B cell (primary cell): Measurements from ENCODE around the gene SERGEF. TPM values are rescaled to one million over a fixed set of nuclear protein-coding genes. Genes with fewer than 3 reads are reported as not detected.

Experiments
- ATAC-seq: fragments of 200-7000 bp; cut with Tn5 transposase; one replicate; pipeline ENCODE4 v1.10.0; 2021; ENCODE audit warnings: low read depth, mild to moderate bottlenecking, moderate number of reproducible peaks, moderate library complexity
- CTCF ChIA-PET: fragments of 350-600 bp; sonication (Branson Sonifier 250); formaldehyde crosslinking; loops from one replicate; lab custom pipeline; 2021; ENCODE audit warnings: antibody characterized with exemption, inconsistent platforms; lab: Charles Lee
- POLR2A ChIA-PET: fragments of 350-600 bp; sonication (Branson Sonifier 250); formaldehyde crosslinking; loops from one replicate; lab custom pipeline; 2021; ENCODE audit warnings: antibody characterized with exemption; lab: Charles Lee
- DNase-seq: peaks from one replicate; pipeline ENCODE4 v3.0.0; 2013
- H2AFZ ChIP-seq: 2 replicates; pipeline ENCODE4 v1.6.1; 2012; ENCODE audit warnings: mild to moderate bottlenecking, low read depth, low read length; ENCODE audit not compliant: insufficient read depth, poor library complexity, severe bottlenecking
- H3K27ac ChIP-seq, 2 donors: 1 replicate in 1 of 2; 2 replicates in 1 of 2; pipeline ENCODE4 v1.5.1; 2012 to 2013; ENCODE audit warnings: low read length in 2 of 2, mild to moderate bottlenecking in 2 of 2, moderate library complexity in 1 of 2
- H3K27me3 ChIP-seq, 4 experiments: fragments of 200-600 bp in 1 of 4; sonication (generic) in 1 of 4; replicated peaks in 1 of 4; 1 replicate in 2 of 4; 2 replicates in 2 of 4; pipeline versions ENCODE4 v1.6.1 to v1.7.0; 2013 to 2016; ENCODE audit warnings: low read length in 3 of 4, mild to moderate bottlenecking in 2 of 4, mixed read lengths in 1 of 4, moderate library complexity in 1 of 4; ENCODE audit not compliant: insufficient read depth in 4 of 4, control insufficient read depth in 3 of 4; ENCODE audit errors: control extremely low read depth in 1 of 4
- H3K36me3 ChIP-seq, 2 experiments: replicated peaks in 1 of 2; 1 replicate in 1 of 2; 2 replicates in 1 of 2; pipeline versions ENCODE4 v1.6.1 to v1.7.1; 2013; ENCODE audit warnings: low read length in 1 of 2; ENCODE audit not compliant: insufficient read depth in 2 of 2, control insufficient read depth in 1 of 2; ENCODE audit errors: control extremely low read depth in 1 of 2, extremely low read depth in 1 of 2
- H3K4me1 ChIP-seq, 2 donors: fragments of 200-600 bp in 1 of 2; sonication (generic) in 1 of 2; 1 replicate in 1 of 2; 2 replicates in 1 of 2; pipeline versions ENCODE4 v1.5.1 to v1.6.1; 2013 to 2017; ENCODE audit warnings: low read length in 2 of 2; ENCODE audit not compliant: control insufficient read depth in 2 of 2, insufficient read depth in 2 of 2
- H3K4me2 ChIP-seq: replicated peaks from 2 replicates; pipeline ENCODE3; 2012; ENCODE audit warnings: mild to moderate bottlenecking, low read depth, low read length; ENCODE audit not compliant: poor library complexity, severe bottlenecking
- H3K4me3 ChIP-seq, 5 experiments: fragments of 200-600 bp in 1 of 5; sonication (generic) in 1 of 5; 1 replicate in 3 of 5; 2 replicates in 2 of 5; pipeline versions ENCODE4 v1.5.1 to v1.7.0; 2011 to 2016; ENCODE audit warnings: low read length in 4 of 5, mild to moderate bottlenecking in 4 of 5, low read depth in 2 of 5, control low read depth in 1 of 5, moderate library complexity in 1 of 5; ENCODE audit not compliant: insufficient read depth in 1 of 5; ENCODE audit errors: control extremely low read depth in 1 of 5, extremely low read depth in 1 of 5
- H3K79me2 ChIP-seq: fragments of 200-600 bp; sonication (generic); one replicate; pipeline ENCODE4 v1.6.0; 2016; ENCODE audit warnings: low read length; ENCODE audit not compliant: control insufficient read depth, insufficient read depth
- H3K9ac ChIP-seq: fragments of 200-600 bp; sonication (generic); 2 replicates; pipeline ENCODE4 v1.6.1; 2017; ENCODE audit warnings: mild to moderate bottlenecking, low read length, moderate library complexity
- H3K9me3 ChIP-seq, 3 donors: one replicate each; pipeline versions ENCODE4 v1.6.1 to v1.7.1; 2013; ENCODE audit warnings: low read length in 2 of 3; ENCODE audit not compliant: control insufficient read depth in 2 of 3, insufficient read depth in 1 of 3; ENCODE audit errors: control extremely low read depth in 1 of 3
- H4K20me1 ChIP-seq: 2 replicates; pipeline ENCODE4 v1.6.0; 2012; ENCODE audit warnings: mild to moderate bottlenecking, low read length; ENCODE audit not compliant: insufficient read depth, control insufficient read depth, poor library complexity, severe bottlenecking
- H3K27ac Mint-ChIP-seq: one replicate; pipeline ENCODE4 v1.8.0; 2021; ENCODE audit warnings: mixed read lengths
- H3K27me3 Mint-ChIP-seq: one replicate; pipeline ENCODE4 v1.8.0; 2021; ENCODE audit warnings: mixed read lengths
- H3K4me1 Mint-ChIP-seq: one replicate; pipeline ENCODE4 v1.8.0; 2021; ENCODE audit warnings: mixed read lengths
- H3K4me3 Mint-ChIP-seq: one replicate; pipeline ENCODE4 v1.8.0; 2021; ENCODE audit warnings: mixed read lengths
- H3K9me3 Mint-ChIP-seq: one replicate; pipeline ENCODE4 v1.8.0; 2022; ENCODE audit warnings: mixed read lengths; ENCODE audit not compliant: insufficient read depth
- CTCF ChIP-seq: fragments of 200-600 bp; IDR thresholded peaks from one replicate; pipeline ENCODE4 v1.8.0; 2022; ENCODE audit warnings: antibody characterized with exemption, mild to moderate bottlenecking
- EZH2 ChIP-seq: IDR thresholded peaks from 2 replicates; pipeline ENCODE4 v1.6.1; 2012; ENCODE audit warnings: borderline replicate concordance, low read depth, mild to moderate bottlenecking, moderate library complexity, low read length; ENCODE audit not compliant: insufficient read depth, poor library complexity, severe bottlenecking
- WGBS: methylation state at CpG from one replicate; pipeline ENCODE4 v1.1.5; 2013; ENCODE audit warnings: missing lambda C conversion rate; ENCODE audit not compliant: insufficient coverage; 5-methylcytosine and 5-hydroxymethylcytosine counted together
- intact Hi-C: fragments of 100-400 bp; cut with micrococcal nuclease; formaldehyde crosslinking; loops from one replicate; pipeline ENCODE4 v1.10.0; 2022
- polyA plus RNA-seq: library from polyadenylated mRNA; depleted of rRNA; stranded (reverse); fragments of >200 nt; gene quantifications from 2 replicates; pipeline ENCODE4 v1.2.3, GENCODE V29; 2012
- total RNA-seq, 2 donors: library from RNA; stranded (reverse); fragments of 120-200 nt in 1 of 2; gene quantifications; 1 replicate in 1 of 2; 2 replicates in 1 of 2; pipeline versions ENCODE4 v1.2.3 to v1.2.4, GENCODE V29; 2013 to 2022

The SERGEF gene
- total and polyA plus RNA-seq, 2 donors (not counting 1 experiment from before 2014, with no cell fraction given), result 24.2 to 54.3 TPM

DNA sequence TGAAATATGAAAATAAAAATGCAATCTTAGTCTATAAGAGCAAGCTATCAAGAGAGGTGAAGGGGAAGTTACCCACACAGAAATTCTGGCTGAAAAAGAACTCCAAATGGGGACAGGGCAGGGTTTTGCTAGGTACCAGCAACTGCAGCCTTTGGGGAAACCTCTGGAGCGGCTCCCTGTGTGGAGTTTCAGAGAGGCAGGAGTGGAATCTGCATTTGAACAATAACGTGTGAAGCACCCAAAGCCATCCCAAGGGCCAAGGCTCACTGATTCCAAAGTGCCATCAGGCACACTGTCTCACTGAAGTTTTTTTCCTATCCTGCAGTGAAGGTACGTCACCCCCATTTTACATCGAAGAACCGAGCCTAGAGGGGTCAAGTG is 190.5 kb downstream of the SERGEF start:
- no peaks in the 10 kb centered on the region for H3K79me2 ChIP-seq
- ATAC-seq (no peak), DNase-seq (no peak)
- Mint-ChIP-seq H3K9me3 (no peaks in the 10 kb centered on the region), H3K4me3 (no peak overlapping the region), H3K4me1 (no peaks in the 10 kb centered on the region), H3K27ac (no peak overlapping the region), H3K27me3 (no peaks in the 10 kb centered on the region)
- H3K27ac ChIP-seq, result no peak overlapping the region
- CTCF ChIA-PET, result no interaction called here
- no peak overlapping the region for H3K4me2 ChIP-seq
- H3K27me3 ChIP-seq, result no peaks in the 10 kb centered on the region
- H3K4me3 ChIP-seq, result no peak overlapping the region
- H2AFZ ChIP-seq, result no peak overlapping the region
- no peaks in the 10 kb centered on the region for H3K9me3 ChIP-seq
- 82% methylated on average over 2 of the region's 5 CpGs for WGBS
- H4K20me1 ChIP-seq, result no peaks in the 10 kb centered on the region
- H3K4me1 ChIP-seq, result no peaks in the 10 kb centered on the region
- TF ChIP-seq CTCF, result no peak
- TF ChIP-seq EZH2, result no peak
- POLR2A ChIA-PET, result no interaction called here
- no peaks in the 10 kb centered on the region for H3K36me3 ChIP-seq
- no peak overlapping the region for H3K9ac ChIP-seq
- intact Hi-C loops, result no loop called here

DNA sequence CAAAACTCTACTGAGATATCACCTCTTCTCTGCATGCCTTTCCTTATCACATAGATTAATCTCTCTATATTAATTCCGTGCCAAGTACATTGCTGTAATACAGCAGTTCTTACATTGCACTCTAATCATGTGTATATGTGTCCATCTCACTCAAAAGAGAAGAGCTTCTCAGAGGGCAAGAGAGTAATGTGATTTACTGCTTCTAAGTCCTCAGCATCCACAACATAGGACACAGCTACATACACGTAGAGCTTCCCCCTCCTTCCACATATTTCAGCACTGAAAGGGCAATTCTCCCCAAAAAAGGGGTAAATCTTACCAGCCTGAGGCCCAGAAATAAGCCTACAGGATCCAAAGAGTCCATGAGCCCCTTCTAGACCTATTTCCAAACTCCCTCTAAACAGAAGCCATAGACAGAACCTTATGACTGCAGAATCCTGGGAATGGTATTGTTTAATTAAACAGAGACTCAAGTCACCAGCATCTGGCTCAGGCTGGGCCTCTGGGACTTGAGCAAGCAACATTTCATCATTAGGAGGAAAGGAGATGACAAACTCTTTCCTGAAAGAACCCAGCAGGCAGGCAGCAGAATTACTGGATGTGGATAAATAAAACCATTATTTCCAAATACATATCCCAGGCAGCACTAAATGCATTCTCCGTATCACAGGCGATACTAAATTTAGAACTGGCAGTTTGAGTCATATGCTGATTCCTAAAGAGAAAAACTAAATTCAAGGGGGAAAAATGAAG is 191.0 kb downstream of the SERGEF start:
- WGBS, result 100% methylated on average over 1 of the region's 4 CpGs
- H3K4me2 ChIP-seq, result no peak overlapping the region
- DNase-seq, result no peak
- Mint-ChIP-seq H3K4me3 (no peak overlapping the region), H3K27me3 (no peaks in the 10 kb centered on the region), H3K27ac (no peak overlapping the region), H3K4me1 (no peaks in the 10 kb centered on the region), H3K9me3 (no peaks in the 10 kb centered on the region)
- CTCF ChIA-PET, result no interaction called here
- no peak for ATAC-seq
- no peaks in the 10 kb centered on the region for H3K36me3 ChIP-seq
- H2AFZ ChIP-seq, result no peak overlapping the region
- POLR2A ChIA-PET, result no interaction called here
- H4K20me1 ChIP-seq, result no peaks in the 10 kb centered on the region
- no peaks in the 10 kb centered on the region for H3K4me1 ChIP-seq
- no peak overlapping the region for H3K27ac ChIP-seq
- H3K4me3 ChIP-seq, result no peak overlapping the region
- no peaks in the 10 kb centered on the region for H3K9me3 ChIP-seq
- TF ChIP-seq EZH2 (no peak), CTCF (no peak)
- no peaks in the 10 kb centered on the region for H3K27me3 ChIP-seq
- no peaks in the 10 kb centered on the region for H3K79me2 ChIP-seq
- H3K9ac ChIP-seq, result no peak overlapping the region
- intact Hi-C loops, result no loop called here
